KMS-11 (cell line): ENCODE data around the gene NPLOC4.

Experiments
- H2AFZ ChIP-seq: fragments of 200-600 bp; sonication (generic); 2 replicates; pipeline ENCODE4 v1.6.1; 2016; ENCODE audit warnings: antibody characterized with exemption, mixed run types, low read depth
- H3K27ac ChIP-seq: fragments of 200-600 bp; sonication (generic); 2 replicates; pipeline ENCODE4 v1.6.1; 2016; ENCODE audit warnings: mild to moderate bottlenecking, mixed run types
- H3K27me3 ChIP-seq: fragments of 200-600 bp; sonication (generic); 2 replicates; pipeline ENCODE4 v1.6.1; 2017; ENCODE audit warnings: mild to moderate bottlenecking, low read depth, mixed run types, moderate library complexity; ENCODE audit not compliant: insufficient read depth
- H3K36me3 ChIP-seq: fragments of 200-600 bp; sonication (generic); 2 replicates; pipeline ENCODE4 v1.6.1; 2017; ENCODE audit warnings: mild to moderate bottlenecking, mixed run types; ENCODE audit not compliant: insufficient read depth
- H3K4me1 ChIP-seq: fragments of 200-600 bp; sonication (generic); 2 replicates; pipeline ENCODE4 v1.6.1; 2016; ENCODE audit warnings: mild to moderate bottlenecking, low read depth, mixed run types; ENCODE audit not compliant: poor library complexity, severe bottlenecking
- H3K4me2 ChIP-seq: fragments of 200-600 bp; sonication (generic); 2 replicates; pipeline ENCODE4 v1.7.0; 2016; ENCODE audit warnings: mild to moderate bottlenecking, mixed run types
- H3K4me3 ChIP-seq: fragments of 200-600 bp; sonication (generic); IDR thresholded peaks from 2 replicates; pipeline ENCODE4 v1.6.1; 2017; ENCODE audit warnings: low read depth, low read length, mixed read lengths; ENCODE audit not compliant: insufficient read depth
- H3K79me2 ChIP-seq: fragments of 200-600 bp; sonication (generic); 2 replicates; pipeline ENCODE4 v1.6.1; 2016; ENCODE audit warnings: low read depth, mixed run types; ENCODE audit not compliant: insufficient read depth
- H3K9ac ChIP-seq: fragments of 200-600 bp; sonication (generic); 2 replicates; pipeline ENCODE4 v1.6.1; 2016; ENCODE audit warnings: mild to moderate bottlenecking, mixed run types
- H4K20me1 ChIP-seq: fragments of 200-600 bp; sonication (generic); 2 replicates; pipeline ENCODE4 v1.6.1; 2016; ENCODE audit warnings: mild to moderate bottlenecking, mixed run types; ENCODE audit not compliant: insufficient read depth
- TF ChIP-seq, protein P1 (sequence below): fragments of 200-600 bp; sonication (generic); conservative IDR thresholded peaks from 2 replicates; pipeline ENCODE4 v1.6.1; 2017; ENCODE audit warnings: low read depth, mild to moderate bottlenecking, antibody characterized with exemption, low read length, moderate library complexity, mixed read lengths

The NPLOC4 gene

DNA sequence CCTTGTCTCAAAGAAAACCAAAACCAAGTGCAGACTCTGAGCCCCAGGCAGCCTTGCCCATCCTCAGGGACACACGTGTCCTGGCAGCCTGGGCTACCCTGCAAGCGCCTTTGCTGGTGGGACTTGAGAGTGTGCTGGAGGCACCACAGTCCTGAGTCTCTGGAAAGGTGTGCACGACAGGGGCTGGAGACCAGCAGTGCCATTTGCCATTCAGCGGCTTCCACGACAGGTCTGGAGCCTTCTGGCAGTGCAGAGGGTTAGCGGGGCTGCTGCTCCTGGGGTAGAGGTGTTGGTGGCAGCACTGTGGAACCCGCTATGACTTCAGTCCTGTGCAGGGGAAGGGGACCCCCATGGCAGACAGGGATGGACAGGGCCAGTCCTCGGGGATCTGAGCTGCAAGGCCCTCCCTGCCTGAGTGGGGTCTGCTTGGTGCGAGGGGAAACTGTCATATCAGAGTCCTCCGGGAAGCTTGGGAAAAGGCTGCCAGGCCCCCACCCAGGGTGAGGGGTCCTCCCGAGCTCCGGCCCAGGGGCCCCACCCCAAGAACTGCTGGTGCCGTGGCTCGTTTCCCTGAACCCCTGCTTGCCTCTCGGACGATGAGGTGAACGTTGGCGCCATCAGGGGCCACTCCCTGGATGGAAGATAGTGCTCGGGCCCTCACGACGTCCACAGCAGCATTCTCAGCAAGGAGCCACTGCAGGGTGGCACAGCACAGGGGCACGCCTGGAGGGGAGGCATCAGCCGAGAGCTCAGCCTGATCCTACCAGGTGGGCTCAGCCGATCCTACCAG is 91.6 kb downstream of the NPLOC4 start:
- peaks cover 6% of the 10 kb centered on the region; the same call in 1 of the 2 replicates for H3K79me2 ChIP-seq
- H3K9ac ChIP-seq = no peak overlapping the region
- H3K4me3 ChIP-seq = no peak overlapping the region
- no peaks in the 10 kb centered on the region for H3K4me1 ChIP-seq
- no peaks in the 10 kb centered on the region; the same call in 1 of the 2 replicates for H3K36me3 ChIP-seq
- H3K4me2 ChIP-seq = no peak overlapping the region
- H3K27ac ChIP-seq = no peak overlapping the region
- TF ChIP-seq, protein P1, sequence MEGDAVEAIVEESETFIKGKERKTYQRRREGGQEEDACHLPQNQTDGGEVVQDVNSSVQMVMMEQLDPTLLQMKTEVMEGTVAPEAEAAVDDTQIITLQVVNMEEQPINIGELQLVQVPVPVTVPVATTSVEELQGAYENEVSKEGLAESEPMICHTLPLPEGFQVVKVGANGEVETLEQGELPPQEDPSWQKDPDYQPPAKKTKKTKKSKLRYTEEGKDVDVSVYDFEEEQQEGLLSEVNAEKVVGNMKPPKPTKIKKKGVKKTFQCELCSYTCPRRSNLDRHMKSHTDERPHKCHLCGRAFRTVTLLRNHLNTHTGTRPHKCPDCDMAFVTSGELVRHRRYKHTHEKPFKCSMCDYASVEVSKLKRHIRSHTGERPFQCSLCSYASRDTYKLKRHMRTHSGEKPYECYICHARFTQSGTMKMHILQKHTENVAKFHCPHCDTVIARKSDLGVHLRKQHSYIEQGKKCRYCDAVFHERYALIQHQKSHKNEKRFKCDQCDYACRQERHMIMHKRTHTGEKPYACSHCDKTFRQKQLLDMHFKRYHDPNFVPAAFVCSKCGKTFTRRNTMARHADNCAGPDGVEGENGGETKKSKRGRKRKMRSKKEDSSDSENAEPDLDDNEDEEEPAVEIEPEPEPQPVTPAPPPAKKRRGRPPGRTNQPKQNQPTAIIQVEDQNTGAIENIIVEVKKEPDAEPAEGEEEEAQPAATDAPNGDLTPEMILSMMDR = no peak
- no peaks in the 10 kb centered on the region for H3K27me3 ChIP-seq
- H4K20me1 ChIP-seq = no peaks in the 10 kb centered on the region
- H2AFZ ChIP-seq = no peak overlapping the region

DNA sequence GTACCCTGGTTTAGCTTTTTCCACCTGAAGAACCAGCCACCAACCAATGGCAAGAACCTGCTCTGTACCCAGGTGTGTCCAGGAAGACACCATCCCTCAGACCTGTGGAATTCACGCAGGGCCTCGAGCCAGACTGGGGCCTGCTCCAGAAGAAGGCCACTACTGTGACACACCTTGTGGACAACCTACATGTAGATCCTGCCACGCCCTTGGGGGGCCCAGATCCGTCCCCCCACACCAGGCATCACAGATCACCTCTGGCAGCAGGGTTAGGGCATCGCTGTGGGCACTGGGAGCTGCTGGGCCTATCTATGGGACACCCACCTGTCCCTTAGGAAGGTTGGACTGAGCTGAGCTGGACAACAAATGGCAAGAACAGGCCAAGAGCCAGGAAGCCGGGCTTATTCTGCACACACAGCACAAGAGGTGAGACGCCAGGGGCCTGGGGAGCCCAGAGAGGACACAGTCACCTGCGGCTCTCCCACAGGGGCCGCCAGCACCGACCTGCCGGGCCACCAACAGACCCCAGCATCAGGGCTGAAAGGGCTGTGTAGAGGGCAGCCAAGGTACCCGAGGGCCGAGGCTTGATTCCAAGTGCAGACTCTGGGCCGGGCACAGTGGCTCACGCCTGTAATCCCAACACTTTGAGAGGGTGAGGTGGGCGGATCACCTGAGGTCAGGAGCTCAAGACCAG is 92.5 kb downstream of the NPLOC4 start:
- Histone ChIP-seq H3K4me2 (no peak overlapping the region), H2AFZ (no peak overlapping the region), H3K27me3 (no peaks in the 10 kb centered on the region), H3K27ac (no peak overlapping the region), H4K20me1 (no peaks in the 10 kb centered on the region), H3K9ac (no peak overlapping the region), H3K4me1 (no peaks in the 10 kb centered on the region), H3K36me3 (no peaks in the 10 kb centered on the region; the same call in 1 of the 2 replicates), H3K4me3 (no peak overlapping the region), H3K79me2 (no peaks in the 10 kb centered on the region; the same call in 1 of the 2 replicates)
- TF ChIP-seq, protein P1 = no peak

- Histone ChIP-seq H3K4me3 (no peak overlapping the region), H3K9ac (no peak overlapping the region), H3K27me3 (no peaks in the 10 kb centered on the region), H3K36me3 (no peaks in the 10 kb centered on the region; the same call in 1 of the 2 replicates), H3K4me1 (no peaks in the 10 kb centered on the region), H3K79me2 (no peaks in the 10 kb centered on the region), H3K4me2 (no peak overlapping the region), H4K20me1 (no peaks in the 10 kb centered on the region), H2AFZ (no peak overlapping the region), H3K27ac (no peak overlapping the region)
- TF ChIP-seq, protein P1 = no peak
Measured at GRCh38 chr17:81543756-81544155, 93.2 kb downstream of the NPLOC4 start.

GRCh38 chr17:81543339-81543675 is 93.6 kb downstream of the NPLOC4 start:
- Histone ChIP-seq H3K9ac (no peak overlapping the region), H3K4me2 (no peak overlapping the region), H4K20me1 (no peaks in the 10 kb centered on the region), H3K27ac (no peak overlapping the region), H3K79me2 (no peaks in the 10 kb centered on the region), H3K27me3 (no peaks in the 10 kb centered on the region), H3K4me1 (no peaks in the 10 kb centered on the region), H2AFZ (no peak overlapping the region), H3K4me3 (no peak overlapping the region), H3K36me3 (no peaks in the 10 kb centered on the region; the same call in 1 of the 2 replicates)
- TF ChIP-seq, protein P1 = no peak
